Neural progenitor cell (in vitro differentiated cells): ENCODE data around the gene SPIN1.
"Not testable (repeated sequence)": the region's sequence is repeated elsewhere in the genome, so short reads cannot be mapped to it uniquely, and the experiment has no call there.

Experiments
- CTCF ChIP-seq: fragments of 200-600 bp; sonication (generic); IDR thresholded peaks from 2 replicates; pipeline ENCODE4 v1.5.1; 2017; ENCODE audit warnings: antibody characterized with exemption, mild to moderate bottlenecking
- EZH2 ChIP-seq: fragments of 200-600 bp; sonication (generic); IDR thresholded peaks from 2 replicates; pipeline ENCODE4 v1.6.1; 2017; ENCODE audit warnings: antibody characterized with exemption, mild to moderate bottlenecking, moderate library complexity

DNA sequence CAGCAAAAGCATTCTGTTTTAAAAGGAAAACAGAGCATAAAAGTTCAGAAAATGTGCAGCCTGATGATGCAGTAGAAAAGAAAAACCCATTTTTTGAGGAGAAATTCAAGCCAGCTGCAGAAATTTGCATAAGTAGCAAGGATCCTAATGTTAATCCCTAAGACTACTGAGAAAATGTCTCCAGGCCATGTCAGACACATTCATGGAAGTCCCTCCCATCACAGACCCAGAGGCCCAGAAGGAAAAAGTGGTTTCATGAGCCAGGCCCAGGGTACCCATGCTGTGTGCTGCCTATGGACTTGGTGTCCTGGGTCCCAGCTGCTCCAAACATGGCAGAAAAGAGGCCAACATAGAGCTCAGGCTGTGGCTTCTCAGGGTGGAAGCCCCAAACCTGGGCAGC, 31.0 kb upstream of the SPIN1 start:
- TF ChIP-seq CTCF, EZH2: not testable (repeated sequence)
